BE2C (cell line): ENCODE results near the gene SLC1A6. TPM values are rescaled to one million over a fixed set of nuclear protein-coding genes. Genes with fewer than 3 reads are reported as not detected.
A peak's percentile ranks its signal among the peaks of the same experiment; 100 is the strongest.
"Not testable (repeated sequence)": the region's sequence is repeated elsewhere in the genome, so short reads cannot be mapped to it uniquely, and the experiment has no call there.

Experiments used
- DNase-seq: peaks from one replicate; pipeline ENCODE4 v3.0.0-alpha.2; 2020
- H3K27me3 ChIP-seq: fragments of 250-450 bp; sonication (Bioruptor Pico); 2 replicates; pipeline ENCODE4 v1.5.1; 2020; ENCODE audit warnings: mild to moderate bottlenecking
- H3K36me3 ChIP-seq: fragments of 250-450 bp; sonication (Bioruptor Pico); 2 replicates; pipeline ENCODE4 v1.5.1; 2020; ENCODE audit warnings: mild to moderate bottlenecking
- H3K4me1 ChIP-seq: fragments of 250-450 bp; sonication (Bioruptor Pico); 2 replicates; pipeline ENCODE4 v1.5.1; 2020
- H3K4me3 ChIP-seq: 2 replicates; pipeline ENCODE4 v1.5.1; 2011; ENCODE audit warnings: low read depth, low read length
- H3K9me3 ChIP-seq: fragments of 250-450 bp; sonication (Bioruptor Pico); 2 replicates; pipeline ENCODE4 v1.5.1; 2020
- CTCF ChIP-seq: IDR thresholded peaks from 2 replicates; pipeline ENCODE4 v1.5.1; 2012; ENCODE audit warnings: mild to moderate bottlenecking, low read depth, low read length
- polyA plus RNA-seq: library from polyadenylated mRNA; unstranded; fragments of >200 nt; gene quantifications from one replicate; pipeline ENCODE4 v1.2.1, GENCODE V29; 2012; ENCODE audit warnings: low read depth, missing spikeins; ENCODE audit not compliant: insufficient read length, insufficient read depth

Gene SLC1A6
- polyA plus RNA-seq = not detected

GRCh38 chr19:14979476-14980255, at the start of gene SLC1A6:
Gene SLC1A6 (minus strand): TSS chr19:14979864. CDS start chr19:14972910, 6,954 bp downstream.
- H3K4me1 ChIP-seq = no peaks in the 10 kb centered on the region
- no peaks in the 10 kb centered on the region for H3K36me3 ChIP-seq
- DNase-seq = peak; percentile 13
- no peaks in the 10 kb centered on the region for H3K9me3 ChIP-seq
- H3K27me3 ChIP-seq = peaks cover 42% of the 10 kb centered on the region
- no peak within 1 kb of the TSS for H3K4me3 ChIP-seq
- TF ChIP-seq CTCF = no peak

- H3K36me3 ChIP-seq = no peaks in the 10 kb centered on the region
- no peak overlapping the region for H3K4me3 ChIP-seq
- H3K27me3 ChIP-seq = no peaks in the 10 kb centered on the region
- H3K4me1 ChIP-seq = no peaks in the 10 kb centered on the region
- TF ChIP-seq CTCF = no peak
- no peak for DNase-seq
- no peaks in the 10 kb centered on the region for H3K9me3 ChIP-seq
These were observed 48.8 kb upstream of the SLC1A6 start for GRCh38 chr19:15028490-15028889.

- H3K9me3 ChIP-seq = no peaks in the 10 kb centered on the region
- no peak for DNase-seq
- peak; percentile 34; the same call in 1 of the 2 replicates for TF ChIP-seq CTCF
- H3K27me3 ChIP-seq = no peaks in the 10 kb centered on the region
- H3K36me3 ChIP-seq = no peaks in the 10 kb centered on the region
- H3K4me3 ChIP-seq = no peak overlapping the region
- no peaks in the 10 kb centered on the region for H3K4me1 ChIP-seq
These were observed 45.6 kb upstream of the SLC1A6 start for GRCh38 chr19:15025217-15025616.

GRCh38 chr19:15022752-15023151, 43.1 kb upstream of the SLC1A6 start:
- H3K9me3 ChIP-seq = no peaks in the 10 kb centered on the region
- no peaks in the 10 kb centered on the region for H3K36me3 ChIP-seq
- DNase-seq = no peak
- H3K4me1 ChIP-seq = no peaks in the 10 kb centered on the region
- no peaks in the 10 kb centered on the region for H3K27me3 ChIP-seq
- TF ChIP-seq CTCF = no peak
- no peak overlapping the region for H3K4me3 ChIP-seq

- Histone ChIP-seq H3K36me3 (no peaks in the 10 kb centered on the region), H3K9me3 (no peaks in the 10 kb centered on the region), H3K4me1 (no peaks in the 10 kb centered on the region), H3K27me3 (no peaks in the 10 kb centered on the region), H3K4me3 (no peak overlapping the region)
- no peak for TF ChIP-seq CTCF
- no peak for DNase-seq
These were observed 41.8 kb upstream of the SLC1A6 start for GRCh38 chr19:15021286-15022007.

- not testable (repeated sequence) for H3K4me3 ChIP-seq, H3K27me3 ChIP-seq, DNase-seq, H3K9me3 ChIP-seq, H3K4me1 ChIP-seq, H3K36me3 ChIP-seq
These were observed 39.2 kb upstream of the SLC1A6 start for GRCh38 chr19:15018836-15019235.
